GM21390 (cell line): Measurements from ENCODE around the gene FLNC.

Experiments
- ATAC-seq: cut with Tn5 transposase; IDR thresholded peaks from one replicate; pipeline ENCODE4 v1.9.1; 2021; ENCODE audit not compliant: unreplicated experiment

The FLNC gene

GRCh38 chr7:128800567-128800966 lies 29.6 kb upstream of the FLNC start:
- ATAC-seq, result no peak

- ATAC-seq, result no peak
These were observed 29.2 kb upstream of the FLNC start for GRCh38 chr7:128801003-128801402.

- no peak for ATAC-seq
These were observed 28.4 kb upstream of the FLNC start for GRCh38 chr7:128801667-128802418.

GRCh38 chr7:128804484-128804883 lies 25.7 kb upstream of the FLNC start:
- no peak for ATAC-seq

GRCh38 chr7:128805225-128805624 lies 25.0 kb upstream of the FLNC start:
- ATAC-seq, result no peak

- ATAC-seq, result no peak
These were observed 23.0 kb upstream of the FLNC start for GRCh38 chr7:128807191-128807590.

- no peak for ATAC-seq
These were observed 20.8 kb upstream of the FLNC start for GRCh38 chr7:128809363-128809762.

- no peak for ATAC-seq
These were observed 19.7 kb upstream of the FLNC start for GRCh38 chr7:128810473-128810872.

- ATAC-seq, result no peak
These were observed 19.2 kb upstream of the FLNC start for GRCh38 chr7:128810997-128811396.

GRCh38 chr7:128811631-128812430 lies 18.4 kb upstream of the FLNC start:
- no peak for ATAC-seq

GRCh38 chr7:128812514-128813168 lies 17.6 kb upstream of the FLNC start:
- no peak for ATAC-seq

GRCh38 chr7:128814499-128814898 lies 15.7 kb upstream of the FLNC start:
- ATAC-seq, result no peak

GRCh38 chr7:128815289-128815942 lies 14.8 kb upstream of the FLNC start:
- ATAC-seq, result no peak

GRCh38 chr7:128818694-128819093 lies 11.5 kb upstream of the FLNC start:
- no peak for ATAC-seq

- no peak for ATAC-seq
These were observed 8.5 kb upstream of the FLNC start for GRCh38 chr7:128821724-128822123.

GRCh38 chr7:128826512-128826911 lies 3.7 kb upstream of the FLNC start:
- ATAC-seq, result no peak

- no peak for ATAC-seq
These were observed 3.3 kb upstream of the FLNC start for GRCh38 chr7:128826916-128827247.

GRCh38 chr7:128827248-128827958 lies 2.8 kb upstream of the FLNC start:
- ATAC-seq, result no peak

GRCh38 chr7:128827971-128828711 lies 2.1 kb upstream of the FLNC start:
- no peak for ATAC-seq
